NCI-H2196 (cell line): ENCODE measurements around the gene MMRN2.
A peak's percentile ranks its signal among the peaks of the same experiment; 100 is the strongest.
"Not testable (repeated sequence)": the region's sequence is repeated elsewhere in the genome, so short reads cannot be mapped to it uniquely, and the experiment has no call there.

Source experiments
- DNase-seq: peaks from one replicate; lab custom pipeline; 2025; ENCODE audit not compliant: unreplicated experiment; lab: John Stamatoyannopoulos, UW

The MMRN2 gene, protein sequence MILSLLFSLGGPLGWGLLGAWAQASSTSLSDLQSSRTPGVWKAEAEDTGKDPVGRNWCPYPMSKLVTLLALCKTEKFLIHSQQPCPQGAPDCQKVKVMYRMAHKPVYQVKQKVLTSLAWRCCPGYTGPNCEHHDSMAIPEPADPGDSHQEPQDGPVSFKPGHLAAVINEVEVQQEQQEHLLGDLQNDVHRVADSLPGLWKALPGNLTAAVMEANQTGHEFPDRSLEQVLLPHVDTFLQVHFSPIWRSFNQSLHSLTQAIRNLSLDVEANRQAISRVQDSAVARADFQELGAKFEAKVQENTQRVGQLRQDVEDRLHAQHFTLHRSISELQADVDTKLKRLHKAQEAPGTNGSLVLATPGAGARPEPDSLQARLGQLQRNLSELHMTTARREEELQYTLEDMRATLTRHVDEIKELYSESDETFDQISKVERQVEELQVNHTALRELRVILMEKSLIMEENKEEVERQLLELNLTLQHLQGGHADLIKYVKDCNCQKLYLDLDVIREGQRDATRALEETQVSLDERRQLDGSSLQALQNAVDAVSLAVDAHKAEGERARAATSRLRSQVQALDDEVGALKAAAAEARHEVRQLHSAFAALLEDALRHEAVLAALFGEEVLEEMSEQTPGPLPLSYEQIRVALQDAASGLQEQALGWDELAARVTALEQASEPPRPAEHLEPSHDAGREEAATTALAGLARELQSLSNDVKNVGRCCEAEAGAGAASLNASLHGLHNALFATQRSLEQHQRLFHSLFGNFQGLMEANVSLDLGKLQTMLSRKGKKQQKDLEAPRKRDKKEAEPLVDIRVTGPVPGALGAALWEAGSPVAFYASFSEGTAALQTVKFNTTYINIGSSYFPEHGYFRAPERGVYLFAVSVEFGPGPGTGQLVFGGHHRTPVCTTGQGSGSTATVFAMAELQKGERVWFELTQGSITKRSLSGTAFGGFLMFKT

GRCh38 chr10:86957471-86958115 is at the start of gene MMRN2:
Gene MMRN2 (minus strand): TSS chr10:86957615. CDS start chr10:86957541, 74 bp downstream.
- no peak for DNase-seq

DNA sequence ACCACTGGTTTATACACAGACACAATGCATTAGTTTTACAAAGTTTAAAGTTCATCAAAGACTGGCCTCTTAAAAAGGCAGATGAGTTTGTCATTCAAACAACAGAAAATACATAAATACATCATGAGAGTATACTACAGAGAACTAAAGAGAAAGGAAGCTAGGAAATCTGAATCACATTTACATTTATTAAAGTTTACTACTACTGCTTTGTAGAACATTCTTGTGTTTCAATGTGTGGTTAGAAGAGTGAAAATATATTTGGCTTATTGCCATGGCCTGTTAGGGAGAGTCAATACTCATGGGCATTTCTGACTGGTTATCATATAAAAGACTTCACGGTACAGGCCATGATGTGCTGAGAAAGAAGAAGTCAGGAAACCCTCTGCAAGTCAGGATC is 49.7 kb upstream of the MMRN2 start:
- not testable (repeated sequence) for DNase-seq

- DNase-seq = no peak
Observed at GRCh38 chr10:87000491-87000890, 43.1 kb upstream of the MMRN2 start.

- not testable (repeated sequence) for DNase-seq
Observed at GRCh38 chr10:86999802-87000403, 42.5 kb upstream of the MMRN2 start.

- DNase-seq = no peak
Observed at GRCh38 chr10:86992929-86993328, 35.5 kb upstream of the MMRN2 start.

GRCh38 chr10:86992456-86992855 is 35.0 kb upstream of the MMRN2 start:
- DNase-seq = no peak

GRCh38 chr10:86991362-86991761 is 33.9 kb upstream of the MMRN2 start:
- DNase-seq = not testable (repeated sequence)

DNA sequence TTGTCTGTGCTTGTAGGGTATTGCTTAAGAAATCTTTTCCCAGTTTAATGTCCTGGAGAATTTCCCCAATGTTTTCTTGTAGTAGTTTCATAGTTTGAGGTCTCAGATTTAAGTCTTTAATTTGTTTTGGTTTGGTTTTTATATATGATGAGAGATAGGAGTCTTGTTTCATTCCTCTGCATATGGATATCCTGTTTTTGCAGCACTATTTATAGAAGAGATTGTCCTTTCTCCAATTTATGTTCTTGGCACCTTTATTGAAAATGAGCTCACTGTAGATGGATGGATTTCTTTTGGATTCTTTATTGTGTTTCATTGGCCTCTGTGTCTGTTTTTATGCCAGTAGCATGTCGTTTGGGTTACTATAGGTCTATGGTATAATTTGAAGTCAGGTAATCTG is 31.1 kb upstream of the MMRN2 start:
- DNase-seq = no peak

DNA sequence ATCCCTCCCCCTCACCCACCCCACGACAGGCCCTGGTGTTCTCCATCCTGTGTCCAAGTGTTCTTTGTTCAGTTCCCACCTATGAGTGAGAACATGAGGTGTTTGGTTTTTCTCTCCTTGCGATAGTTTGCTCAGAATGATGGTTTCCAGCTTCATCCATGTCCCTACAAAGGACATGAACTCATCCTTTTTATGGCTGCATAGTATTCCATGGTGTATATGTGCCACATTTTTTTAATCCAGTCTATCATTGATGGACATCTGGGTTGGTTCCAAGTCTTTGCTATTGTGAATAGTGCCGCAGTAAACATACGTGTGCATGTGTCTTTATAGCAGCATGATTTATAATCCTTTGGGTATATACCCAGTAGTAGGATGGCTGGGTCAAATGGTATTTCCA is 27.1 kb upstream of the MMRN2 start:
- not testable (repeated sequence) for DNase-seq

GRCh38 chr10:86981716-86982115 is 24.3 kb upstream of the MMRN2 start:
- no peak for DNase-seq

GRCh38 chr10:86981020-86981419 is 23.6 kb upstream of the MMRN2 start:
- not testable (repeated sequence) for DNase-seq

DNA sequence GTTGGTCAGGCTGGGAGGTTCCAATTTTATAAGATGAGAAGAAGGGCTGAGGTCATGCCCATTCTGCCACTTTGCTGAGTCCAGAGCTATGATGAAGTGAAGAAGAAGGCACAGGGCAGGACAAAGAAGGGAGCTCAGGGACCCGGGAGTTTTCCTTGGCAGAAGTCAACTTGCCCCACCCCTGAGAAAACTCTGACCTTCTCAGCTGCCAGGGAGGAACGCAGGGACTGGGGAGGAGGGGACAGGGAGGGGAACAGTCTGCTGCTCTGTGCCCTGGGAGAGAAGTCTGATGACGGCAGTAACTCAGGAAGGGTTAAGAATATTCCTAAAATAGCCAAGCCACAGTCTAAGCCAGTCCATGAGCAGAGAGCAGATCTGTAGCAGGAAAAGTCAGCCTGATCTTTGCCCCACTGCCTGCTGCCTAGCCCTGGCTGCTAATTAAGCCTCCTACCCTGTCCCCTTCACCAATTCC is 22.6 kb upstream of the MMRN2 start:
- DNase-seq = no peak

- DNase-seq = no peak
Observed at GRCh38 chr10:86979296-86979818, 21.9 kb upstream of the MMRN2 start.

- DNase-seq = not testable (repeated sequence)
Observed at GRCh38 chr10:86978457-86978856, 21.0 kb upstream of the MMRN2 start.

DNA sequence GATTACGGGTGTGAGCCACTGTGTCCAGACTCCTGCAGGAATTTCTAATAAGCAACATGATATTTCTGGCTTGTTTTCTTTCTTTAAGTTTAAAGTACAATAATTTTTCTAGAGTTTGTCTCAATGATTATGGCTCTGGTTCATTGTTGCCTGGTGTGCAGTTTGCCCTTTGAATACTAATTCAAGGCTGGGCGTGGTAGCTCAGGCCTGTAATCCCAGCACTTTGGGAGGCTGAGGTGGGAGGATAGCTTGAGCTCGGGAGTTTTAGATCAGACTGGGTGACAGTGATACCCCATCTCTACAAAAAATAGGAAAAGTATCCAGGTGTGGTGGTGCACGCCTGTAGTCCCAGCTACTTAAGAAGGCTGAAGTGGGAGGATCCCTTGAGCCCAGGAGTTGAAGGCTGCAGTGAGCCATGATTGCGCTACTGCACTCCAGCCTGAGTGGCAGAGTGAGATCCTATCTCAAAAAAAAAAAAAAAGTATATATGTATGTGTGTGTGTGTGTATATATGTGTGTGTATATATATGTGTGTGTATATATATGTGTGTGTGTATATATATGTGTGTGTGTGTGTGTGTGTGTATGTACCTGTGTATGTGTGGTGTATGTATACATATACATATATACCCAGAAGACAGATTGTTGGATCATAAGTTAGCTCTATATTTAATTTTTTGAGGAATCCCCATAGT is 19.1 kb upstream of the MMRN2 start:
- DNase-seq = no peak

DNA sequence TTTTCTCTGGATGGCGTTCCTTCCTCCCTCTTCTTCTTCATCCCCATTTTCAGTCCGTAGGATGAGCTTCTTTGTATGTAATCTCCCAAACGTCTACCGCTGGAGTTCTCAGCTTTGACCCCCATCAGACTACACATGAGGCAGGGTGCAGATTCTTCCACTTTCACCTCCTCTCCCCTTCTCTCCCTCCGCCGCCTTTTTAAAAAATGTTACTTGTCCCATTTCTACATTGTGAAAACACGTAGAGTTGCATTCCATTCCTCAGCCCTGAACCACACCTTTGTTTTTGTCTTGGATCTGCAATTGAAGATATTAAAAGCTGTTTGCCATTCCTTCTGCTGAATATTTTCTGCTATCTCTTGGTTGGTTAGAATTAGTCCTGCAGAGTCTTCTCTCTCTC is 17.1 kb upstream of the MMRN2 start:
- no peak for DNase-seq

DNA sequence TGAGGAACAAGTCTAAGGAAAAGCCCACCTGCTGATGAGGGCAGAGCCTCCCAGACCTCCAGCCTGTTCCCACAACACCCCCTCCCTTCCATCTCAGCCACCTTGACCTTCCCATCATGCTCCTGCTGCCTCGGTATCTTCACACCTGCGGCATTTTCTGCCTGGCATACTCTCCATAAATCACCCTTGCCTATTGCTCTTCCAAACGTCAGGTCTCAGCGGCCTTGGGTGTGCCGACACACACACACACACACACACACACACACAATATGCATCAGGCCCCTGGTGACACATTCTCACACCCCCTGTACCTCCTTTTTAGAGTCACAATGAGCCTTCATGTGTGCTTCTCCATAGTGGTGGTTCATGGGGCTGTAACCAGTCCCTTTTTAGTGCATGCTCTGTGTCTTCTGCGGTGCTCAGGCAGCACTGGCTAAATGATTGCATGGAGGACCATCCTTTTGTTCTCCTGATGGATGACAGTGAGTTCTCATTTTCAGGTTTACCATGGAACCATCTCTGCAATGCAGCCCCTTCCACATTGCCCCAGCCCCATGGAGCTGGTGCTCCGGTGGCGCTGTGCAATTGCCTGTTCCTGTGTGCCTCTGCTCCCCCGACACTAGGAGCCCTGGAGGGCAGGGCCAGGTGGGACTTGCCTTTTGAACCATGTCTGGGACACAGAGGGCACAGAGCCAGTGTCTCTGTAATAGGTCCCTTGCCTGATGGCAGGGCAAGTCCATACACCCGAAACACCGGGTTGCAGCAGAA is 15.4 kb upstream of the MMRN2 start:
- no peak for DNase-seq

GRCh38 chr10:86971232-86971991 is 14.0 kb upstream of the MMRN2 start:
- peak; percentile 49 for DNase-seq

DNA sequence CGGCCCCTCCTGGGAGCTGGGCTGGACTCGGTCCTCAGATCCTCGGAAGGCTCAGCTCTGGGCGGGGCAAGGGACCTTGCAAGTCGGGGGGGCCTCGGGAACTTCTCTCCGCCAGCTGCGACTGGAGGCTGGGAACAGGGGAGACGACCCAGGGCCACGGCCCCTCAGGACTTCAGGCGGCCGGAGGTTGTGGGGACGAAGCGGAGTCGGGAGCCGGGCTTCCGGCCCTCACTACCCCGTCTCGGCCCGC is 13.5 kb upstream of the MMRN2 start:
- DNase-seq = no peak
